Activated gamma-delta T cell (primary cell): ENCODE measurements around the gene TBC1D4.
"Not testable (repeated sequence)": the region's sequence is repeated elsewhere in the genome, so short reads cannot be mapped to it uniquely, and the experiment has no call there.

Experiments used
- DNase-seq: peaks from one replicate; lab custom pipeline; 2025; lab: John Stamatoyannopoulos, UW

Gene TBC1D4

GRCh38 chr13:75264611-75265010, 217.4 kb downstream of the TBC1D4 start:
- no peak for DNase-seq

- DNase-seq = no peak
Observed at GRCh38 chr13:75263741-75264407, 218.1 kb downstream of the TBC1D4 start.

- DNase-seq = no peak
Observed at GRCh38 chr13:75258159-75258782, 223.7 kb downstream of the TBC1D4 start.

- no peak for DNase-seq
Observed at GRCh38 chr13:75256922-75257321, 225.0 kb downstream of the TBC1D4 start.

- DNase-seq = no peak
Observed at GRCh38 chr13:75255653-75256052, 226.3 kb downstream of the TBC1D4 start.

GRCh38 chr13:75255147-75255546, 226.8 kb downstream of the TBC1D4 start:
- DNase-seq = no peak

- no peak for DNase-seq
Observed at GRCh38 chr13:75251188-75251587, 230.8 kb downstream of the TBC1D4 start.

- DNase-seq = no peak
Observed at GRCh38 chr13:75250526-75251178, 231.3 kb downstream of the TBC1D4 start.

GRCh38 chr13:75245578-75245977, 236.4 kb downstream of the TBC1D4 start:
- DNase-seq = not testable (repeated sequence)

GRCh38 chr13:75240240-75240639, 241.7 kb downstream of the TBC1D4 start:
- peak; percentile 2 for DNase-seq

- no peak for DNase-seq
Observed at GRCh38 chr13:75236774-75237173, 245.2 kb downstream of the TBC1D4 start.
